Keratinocyte (primary cell): Measurements from ENCODE around the gene ZNF446. TPM values are rescaled to one million over a fixed set of nuclear protein-coding genes. Genes with fewer than 3 reads are reported as not detected.

Source experiments
- DNase-seq: peaks from one replicate; pipeline ENCODE4 v3.0.0-alpha.2; 2011; ENCODE audit warnings: low read depth, missing footprints, low spot score
- FAIRE-seq: peaks from 2 replicates; lab custom pipeline; 2011; peaks lifted over from hg19 to GRCh38; lab: Jason Lieb, UNC
- H2AFZ ChIP-seq: 2 replicates; pipeline ENCODE4 v1.6.0; 2012; ENCODE audit warnings: low read length, control low read depth, inconsistent platforms; ENCODE audit not compliant: control insufficient read depth
- H3K27ac ChIP-seq: 2 replicates; pipeline ENCODE4 v1.5.1; 2011; ENCODE audit warnings: low read length; ENCODE audit not compliant: control insufficient read depth, insufficient read depth
- H3K27me3 ChIP-seq: 3 replicates; pipeline ENCODE4 v1.6.0; 2011; ENCODE audit warnings: low read length; ENCODE audit not compliant: control insufficient read depth, insufficient read depth; ENCODE audit errors: extremely low read depth
- H3K36me3 ChIP-seq, 2 experiments: 2 replicates in 1 of 2; 3 replicates in 1 of 2; pipeline ENCODE4 v1.5.1; 2011; ENCODE audit warnings: low read length in 2 of 2, mild to moderate bottlenecking in 1 of 2; ENCODE audit not compliant: control insufficient read depth in 2 of 2, insufficient read depth in 2 of 2; ENCODE audit errors: extremely low read depth in 1 of 2
- H3K4me1 ChIP-seq: 3 replicates; pipeline ENCODE4 v1.5.1; 2011; ENCODE audit warnings: low read length; ENCODE audit not compliant: control insufficient read depth, insufficient read depth; ENCODE audit errors: extremely low read depth
- H3K4me2 ChIP-seq: 3 replicates; pipeline ENCODE4 v1.6.0; 2011; ENCODE audit warnings: low read depth, low read length; ENCODE audit not compliant: control insufficient read depth, insufficient read depth; ENCODE audit errors: extremely low read depth
- H3K4me3 ChIP-seq, 3 experiments: fragments of 200-600 bp in 1 of 3; sonication (generic) in 1 of 3; 2 replicates in 2 of 3; 3 replicates in 1 of 3; pipeline ENCODE4 v1.5.1; 2011 to 2016; ENCODE audit warnings: low read length in 3 of 3, mild to moderate bottlenecking in 3 of 3, control low read depth in 2 of 3, inconsistent platforms in 1 of 3, low read depth in 1 of 3, mixed read lengths in 1 of 3, mixed run types in 1 of 3, moderate library complexity in 1 of 3; ENCODE audit not compliant: control insufficient read depth in 2 of 3, insufficient read depth in 2 of 3; ENCODE audit errors: extremely low read depth in 1 of 3
- H3K79me2 ChIP-seq: 2 replicates; pipeline ENCODE4 v1.6.0; 2012; ENCODE audit warnings: low read length; ENCODE audit not compliant: control insufficient read depth, insufficient read depth
- H3K9ac ChIP-seq: 3 replicates; pipeline ENCODE4 v1.6.0; 2011; ENCODE audit warnings: low read length; ENCODE audit not compliant: control insufficient read depth, insufficient read depth; ENCODE audit errors: extremely low read depth
- H3K9me1 ChIP-seq: 3 replicates; pipeline ENCODE4 v1.6.0; 2011; ENCODE audit warnings: low read length; ENCODE audit not compliant: control insufficient read depth, insufficient read depth; ENCODE audit errors: extremely low read depth
- H3K9me3 ChIP-seq: 2 replicates; pipeline ENCODE4 v1.5.1; 2012; ENCODE audit warnings: low read depth, low read length; ENCODE audit not compliant: control insufficient read depth
- H4K20me1 ChIP-seq: 3 replicates; pipeline ENCODE4 v1.6.0; 2011; ENCODE audit warnings: low read length; ENCODE audit not compliant: control insufficient read depth, insufficient read depth; ENCODE audit errors: extremely low read depth
- EZH2 ChIP-seq: IDR thresholded peaks from one replicate; pipeline ENCODE4 v1.6.1; 2012; ENCODE audit warnings: inconsistent platforms, mild to moderate bottlenecking, low read length, moderate library complexity
- dilution Hi-C: fragments of 300-500 bp; cut with MboI; formaldehyde crosslinking; loops from one replicate; pipeline ENCODE4 v1.7.0; 2020; ENCODE audit warnings: low sequenced_read_pairs; ENCODE audit not compliant: extremely low pct_ligation_motif_present
- polyA plus RNA-seq, 5 experiments: library from polyadenylated mRNA; depleted of rRNA in 3 of 5; stranded (reverse) in 3 of 5; stranded (forward) in 1 of 5; unstranded in 1 of 5; fragments of >200 nt; gene quantifications; 1 replicate in 1 of 5; 2 replicates in 3 of 5; 3 replicates in 1 of 5; pipeline versions ENCODE4 v1.2.1 to v1.2.3, GENCODE V29; 2011 to 2012; ENCODE audit warnings: missing spikeins in 2 of 5, low read depth in 1 of 5, low replicate concordance in 1 of 5
- TF ChIP-seq, protein P1 (sequence below), 3 experiments: IDR thresholded peaks in 1 of 3; conservative IDR thresholded peaks in 1 of 3; optimal IDR thresholded peaks in 1 of 3; 2 replicates in 2 of 3; 3 replicates in 1 of 3; pipeline versions ENCODE3 to v1.5.1; 2011; ENCODE audit warnings: low read length in 3 of 3, mild to moderate bottlenecking in 3 of 3, moderate library complexity in 2 of 3, control low read depth in 1 of 3, inconsistent platforms in 1 of 3; ENCODE audit not compliant: insufficient read depth in 2 of 3; ENCODE audit errors: extremely low read depth in 1 of 3

The ZNF446 gene
- polyA plus RNA-seq, 1 donor (not counting 4 experiments of a cell fraction or from before 2014, with no cell fraction given) = 2.1 TPM

DNA sequence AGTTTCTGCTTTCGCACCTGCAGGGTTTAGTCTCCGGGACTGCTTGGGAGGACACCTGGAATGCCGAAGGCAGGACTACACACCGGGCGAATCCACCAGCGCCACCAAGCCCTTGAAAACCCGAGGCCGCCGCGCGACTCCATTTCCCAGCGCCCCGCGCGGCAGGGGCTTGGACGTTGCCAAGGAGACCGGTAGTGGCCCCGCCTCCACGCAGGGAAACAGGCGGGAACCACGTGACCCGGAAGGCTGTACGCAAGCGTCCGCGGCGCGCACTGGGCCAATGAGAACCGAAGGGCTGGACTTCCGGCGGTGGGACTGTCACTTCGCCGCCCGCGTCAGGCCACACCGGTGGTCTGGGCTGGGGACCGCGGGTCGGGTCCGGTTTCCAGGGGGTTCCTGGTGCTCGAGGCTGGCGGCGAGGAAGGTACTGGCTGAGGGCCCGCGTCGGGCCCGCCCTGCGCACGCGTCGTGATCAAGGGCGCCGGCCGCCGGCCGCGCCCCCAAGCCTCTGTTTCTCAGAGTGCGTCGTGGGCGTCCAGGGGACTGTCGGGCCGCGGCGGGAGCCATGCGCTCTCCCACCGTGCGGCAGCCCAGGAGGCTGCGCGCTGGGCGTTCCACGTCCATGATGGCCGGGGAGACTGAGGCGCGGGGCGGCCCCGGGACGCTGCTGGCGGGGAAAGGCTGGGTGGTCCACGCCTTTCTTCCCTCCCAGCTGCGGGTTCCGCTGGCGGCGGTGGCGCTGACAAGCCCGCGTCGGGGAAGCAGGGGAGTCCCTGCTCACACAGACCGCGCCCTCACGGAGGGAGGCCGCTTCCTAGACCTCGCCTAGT lies 9.2 kb upstream of the ZNF446 start, which contains the start of gene ZNF324:
TSS of gene ZNF324 (plus strand) at position 321 of the 830 bp plus-strand sequence. CDS start 2,106 bp downstream, outside the sequence.
- Histone ChIP-seq H3K9ac (peak within 1 kb of the TSS; percentile 82), H3K9me1 (no peaks in the 10 kb centered on the region), H3K4me3 (peak within 1 kb of the TSS; percentile 77 to 99 (median 89)), H3K4me1 (peaks cover 14% of the 10 kb centered on the region), H3K79me2 (peaks cover 23% of the 10 kb centered on the region), H4K20me1 (peaks cover 4% of the 10 kb centered on the region), H3K9me3 (no peaks in the 10 kb centered on the region), H2AFZ (peak within 1 kb of the TSS; percentile 97), H3K4me2 (peak within 1 kb of the TSS; percentile 87), H3K27me3 (no peaks in the 10 kb centered on the region), H3K36me3 (peaks cover 0 to 8% of the 10 kb centered on the region in 2 experiments), H3K27ac (peak within 1 kb of the TSS; percentile 66)
- no peak for TF ChIP-seq EZH2
- TF ChIP-seq, protein P1, sequence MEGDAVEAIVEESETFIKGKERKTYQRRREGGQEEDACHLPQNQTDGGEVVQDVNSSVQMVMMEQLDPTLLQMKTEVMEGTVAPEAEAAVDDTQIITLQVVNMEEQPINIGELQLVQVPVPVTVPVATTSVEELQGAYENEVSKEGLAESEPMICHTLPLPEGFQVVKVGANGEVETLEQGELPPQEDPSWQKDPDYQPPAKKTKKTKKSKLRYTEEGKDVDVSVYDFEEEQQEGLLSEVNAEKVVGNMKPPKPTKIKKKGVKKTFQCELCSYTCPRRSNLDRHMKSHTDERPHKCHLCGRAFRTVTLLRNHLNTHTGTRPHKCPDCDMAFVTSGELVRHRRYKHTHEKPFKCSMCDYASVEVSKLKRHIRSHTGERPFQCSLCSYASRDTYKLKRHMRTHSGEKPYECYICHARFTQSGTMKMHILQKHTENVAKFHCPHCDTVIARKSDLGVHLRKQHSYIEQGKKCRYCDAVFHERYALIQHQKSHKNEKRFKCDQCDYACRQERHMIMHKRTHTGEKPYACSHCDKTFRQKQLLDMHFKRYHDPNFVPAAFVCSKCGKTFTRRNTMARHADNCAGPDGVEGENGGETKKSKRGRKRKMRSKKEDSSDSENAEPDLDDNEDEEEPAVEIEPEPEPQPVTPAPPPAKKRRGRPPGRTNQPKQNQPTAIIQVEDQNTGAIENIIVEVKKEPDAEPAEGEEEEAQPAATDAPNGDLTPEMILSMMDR (optimal IDR thresholded peaks at IDR 0.05 in 1 of 3, IDR thresholded peaks at IDR 0.05 in 1 of 3, conservative IDR thresholded peaks at IDR 0.05 in 1 of 3; ENCODE audit: extremely low read depth in 1 of 3, insufficient read depth in 2 of 3, low read length in 3 of 3) = peak in 1 of 3 experiments; percentile 35
- dilution Hi-C loops = no loop called here
- DNase-seq (peak; percentile 72), FAIRE-seq (peak; percentile 87)

DNA sequence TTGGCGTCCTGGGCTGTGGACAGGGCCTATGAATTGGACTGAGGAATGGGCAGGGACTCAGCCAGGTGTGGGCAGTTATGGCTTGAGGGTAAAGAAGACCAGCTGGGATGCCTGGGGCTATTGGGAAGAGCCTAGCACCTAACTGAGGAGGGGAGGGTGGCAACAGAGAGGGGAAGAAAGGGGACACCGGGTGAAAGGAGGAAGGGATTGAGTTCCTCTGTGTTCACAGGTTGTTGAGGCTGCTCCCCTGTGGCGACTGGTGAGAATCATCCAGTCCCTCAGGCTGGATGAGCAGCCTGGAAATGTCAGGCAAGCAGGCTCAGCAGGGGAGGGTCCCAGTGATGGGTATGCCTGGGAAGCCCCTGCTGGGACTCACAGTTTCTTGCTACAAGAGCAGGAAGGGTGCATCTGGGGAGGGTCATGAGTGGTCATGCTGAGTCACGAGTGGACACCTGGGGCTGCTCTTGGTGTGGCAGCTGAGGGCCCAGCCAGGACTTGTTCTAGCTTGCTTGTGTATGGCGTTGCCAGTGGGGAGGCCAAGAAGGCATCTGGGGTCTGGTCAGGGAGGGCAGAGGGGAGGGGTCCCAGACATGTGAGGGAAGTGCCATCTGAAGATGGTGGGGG lies 7.8 kb upstream of the ZNF446 start:
- dilution Hi-C loops = no loop called here
- no peak for DNase-seq

More for the DNA sequence above, 7.8 kb upstream of the ZNF446 start:
- peak overlapping the region; percentile 87 for H3K4me2 ChIP-seq
- no peaks in the 10 kb centered on the region for H3K9me1 ChIP-seq
- H3K9me3 ChIP-seq = no peaks in the 10 kb centered on the region
- H3K79me2 ChIP-seq = peaks cover 23% of the 10 kb centered on the region
- H3K9ac ChIP-seq = peak overlapping the region; percentile 22
- peak overlapping the region; percentile 24 to 99 (median 29) for H3K4me3 ChIP-seq
- H3K4me1 ChIP-seq = peaks cover 14% of the 10 kb centered on the region
- TF ChIP-seq EZH2 = no peak
- TF ChIP-seq, protein P1 (optimal IDR thresholded peaks at IDR 0.05 in 1 of 3, IDR thresholded peaks at IDR 0.05 in 1 of 3, conservative IDR thresholded peaks at IDR 0.05 in 1 of 3; ENCODE audit: extremely low read depth in 1 of 3, insufficient read depth in 2 of 3, low read length in 3 of 3) = peak in 1 of 3 experiments; percentile 51
- peak overlapping the region; percentile 3 for H3K27ac ChIP-seq
- peaks cover 4% of the 10 kb centered on the region for H4K20me1 ChIP-seq
- H3K36me3 ChIP-seq = peaks cover 0 to 15% of the 10 kb centered on the region in 2 experiments
- no peaks in the 10 kb centered on the region for H3K27me3 ChIP-seq
- FAIRE-seq = no peak
- no peak overlapping the region for H2AFZ ChIP-seq
